GM18907 (cell line): Measurements from ENCODE around the gene ABCD3.
"Not testable (repeated sequence)": the region's sequence is repeated elsewhere in the genome, so short reads cannot be mapped to it uniquely, and the experiment has no call there.

Source experiments
- ATAC-seq: cut with Tn5 transposase; IDR thresholded peaks from one replicate; pipeline ENCODE4 v1.9.1; 2021; ENCODE audit warnings: mild to moderate bottlenecking, moderate library complexity; ENCODE audit not compliant: unreplicated experiment

The ABCD3 gene

GRCh38 chr1:94411237-94411636, 7.0 kb upstream of the ABCD3 start:
- peak; percentile 77 for ATAC-seq

- ATAC-seq: no peak
Measured at GRCh38 chr1:94413311-94413710, 4.9 kb upstream of the ABCD3 start.

- no peak for ATAC-seq
Measured at GRCh38 chr1:94416901-94417727, 1.1 kb upstream of the ABCD3 start.

GRCh38 chr1:94417728-94417977, 536 bp upstream of the ABCD3 start:
- no peak for ATAC-seq

- ATAC-seq: peak; percentile 28
Measured at GRCh38 chr1:94418664-94419655, 771 bp downstream of the ABCD3 start.

GRCh38 chr1:94422115-94422820, 4.1 kb downstream of the ABCD3 start:
- no peak for ATAC-seq

- ATAC-seq: no peak
Measured at GRCh38 chr1:94425821-94426484, 7.8 kb downstream of the ABCD3 start.

GRCh38 chr1:94426485-94426870, 8.3 kb downstream of the ABCD3 start:
- ATAC-seq: not testable (repeated sequence)

- no peak for ATAC-seq
Measured at GRCh38 chr1:94428441-94428840, 10.3 kb downstream of the ABCD3 start.

GRCh38 chr1:94428927-94429528, 10.8 kb downstream of the ABCD3 start:
- not testable (repeated sequence) for ATAC-seq

- ATAC-seq: not testable (repeated sequence)
Measured at GRCh38 chr1:94430066-94430465, 11.9 kb downstream of the ABCD3 start.

GRCh38 chr1:94433866-94434265, 15.7 kb downstream of the ABCD3 start:
- ATAC-seq: no peak

GRCh38 chr1:94434365-94435045, 16.3 kb downstream of the ABCD3 start:
- no peak for ATAC-seq

GRCh38 chr1:94438692-94439276, 20.6 kb downstream of the ABCD3 start:
- ATAC-seq: no peak

GRCh38 chr1:94440088-94440487, 21.9 kb downstream of the ABCD3 start:
- ATAC-seq: no peak

GRCh38 chr1:94443067-94443466, 24.9 kb downstream of the ABCD3 start:
- ATAC-seq: not testable (repeated sequence)

- ATAC-seq: not testable (repeated sequence)
Measured at GRCh38 chr1:94444819-94445218, 26.6 kb downstream of the ABCD3 start.

GRCh38 chr1:94445733-94446132, 27.5 kb downstream of the ABCD3 start:
- ATAC-seq: not testable (repeated sequence)

GRCh38 chr1:94446177-94446576, 28.0 kb downstream of the ABCD3 start:
- not testable (repeated sequence) for ATAC-seq
